ENCODE results near the gene LILRA5. TPM values are rescaled to one million over a fixed set of nuclear protein-coding genes. Genes with fewer than 3 reads are reported as not detected.

Gene LILRA5
- total and polyA plus RNA-seq, 2 donors (not counting 1 experiment from before 2014, with no cell fraction given): 1.8 TPM; not detected in 1

DNA sequence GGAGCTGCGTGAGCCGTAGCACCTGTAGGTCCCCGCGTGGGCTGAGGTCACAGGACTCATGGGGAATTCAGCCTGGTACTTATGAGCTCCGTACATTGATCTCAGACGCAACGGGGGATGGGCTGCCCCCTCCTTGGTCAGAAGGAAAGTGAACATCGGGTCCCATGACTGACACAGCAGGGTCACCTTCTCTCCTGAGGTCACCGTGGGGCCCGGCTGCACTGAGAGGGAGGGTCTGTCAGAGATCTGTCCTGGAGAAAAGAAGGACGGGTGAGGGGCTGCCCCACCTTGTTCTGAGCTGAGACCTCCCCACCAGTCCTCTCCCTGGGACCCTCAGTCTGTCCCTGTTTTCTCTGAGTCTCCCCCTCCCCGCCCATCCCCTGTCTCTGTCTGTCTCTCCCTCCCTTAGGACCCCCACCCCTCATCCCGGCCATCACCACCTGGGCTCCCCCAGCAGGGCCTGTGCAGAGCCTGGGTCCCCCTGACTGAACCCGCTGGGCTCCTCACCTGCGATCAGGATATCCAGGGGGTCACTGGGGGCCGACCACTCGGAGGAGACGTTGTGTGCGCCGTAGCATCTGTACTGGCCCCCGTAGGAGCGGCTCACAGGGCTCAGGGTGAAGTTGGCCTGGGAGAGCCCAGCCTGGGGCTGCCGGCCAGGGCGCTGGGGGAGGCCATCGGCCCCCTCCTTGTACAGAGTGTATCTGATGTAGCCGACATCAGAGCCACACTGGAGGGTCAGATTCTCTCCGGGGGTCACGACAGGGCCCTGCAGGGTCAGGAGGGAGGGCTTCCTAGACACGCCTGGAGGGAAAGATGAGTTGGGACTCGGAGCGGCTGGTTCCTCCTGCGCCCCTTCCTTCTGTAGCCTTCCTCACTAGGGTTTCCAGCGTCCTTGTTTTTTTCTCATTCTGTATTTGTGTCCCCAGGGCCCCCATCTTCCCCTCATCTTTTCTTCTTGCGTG is 24.2 kb upstream of the LILRA5 start:
- Histone ChIP-seq H2AFZ (ENCODE audit: insufficient read depth, low read depth, low read length, poor library complexity, severe bottlenecking) (no peak overlapping the region), H3K4me1 (ENCODE audit: control insufficient read depth in 2 of 2, insufficient read depth in 2 of 2, low read length in 2 of 2) (peaks cover 56 to 58% of the 10 kb centered on the region in 2 donors), H3K27me3 (replicated peaks in 1 of 4; ENCODE audit: control extremely low read depth in 1 of 4, control insufficient read depth in 3 of 4, insufficient read depth in 4 of 4, low read length in 3 of 4) (no peaks in the 10 kb centered on the region), H3K79me2 (ENCODE audit: control insufficient read depth, insufficient read depth, low read length) (no peaks in the 10 kb centered on the region), H3K27ac (ENCODE audit: low read length in 2 of 2) (peak overlapping the region in 1 of 2 donors; percentile 64), H3K9me3 (ENCODE audit: control extremely low read depth in 1 of 3, control insufficient read depth in 2 of 3, insufficient read depth in 1 of 3, low read length in 2 of 3) (no peaks in the 10 kb centered on the region), H3K36me3 (replicated peaks in 1 of 2; ENCODE audit: control extremely low read depth in 1 of 2, control insufficient read depth in 1 of 2, extremely low read depth in 1 of 2, insufficient read depth in 2 of 2, low read length in 1 of 2) (no peaks in the 10 kb centered on the region), H3K9ac (ENCODE audit: low read length) (no peak overlapping the region), H3K4me3 (ENCODE audit: control extremely low read depth in 1 of 5, extremely low read depth in 1 of 5, insufficient read depth in 1 of 5, low read depth in 2 of 5, low read length in 4 of 5) (no peak overlapping the region), H3K4me2 (replicated peaks; ENCODE audit: low read depth, low read length, poor library complexity, severe bottlenecking) (no peak overlapping the region), H4K20me1 (ENCODE audit: control insufficient read depth, insufficient read depth, low read length, poor library complexity, severe bottlenecking) (no peaks in the 10 kb centered on the region)
- peak overlapping the region; percentile 77 for H3K4me3 Mint-ChIP-seq
- no peaks in the 10 kb centered on the region for H3K27me3 Mint-ChIP-seq
- H3K27ac Mint-ChIP-seq: peak overlapping the region; percentile 87
- H3K4me1 Mint-ChIP-seq: peaks cover 77% of the 10 kb centered on the region
- TF ChIP-seq, protein P1, sequence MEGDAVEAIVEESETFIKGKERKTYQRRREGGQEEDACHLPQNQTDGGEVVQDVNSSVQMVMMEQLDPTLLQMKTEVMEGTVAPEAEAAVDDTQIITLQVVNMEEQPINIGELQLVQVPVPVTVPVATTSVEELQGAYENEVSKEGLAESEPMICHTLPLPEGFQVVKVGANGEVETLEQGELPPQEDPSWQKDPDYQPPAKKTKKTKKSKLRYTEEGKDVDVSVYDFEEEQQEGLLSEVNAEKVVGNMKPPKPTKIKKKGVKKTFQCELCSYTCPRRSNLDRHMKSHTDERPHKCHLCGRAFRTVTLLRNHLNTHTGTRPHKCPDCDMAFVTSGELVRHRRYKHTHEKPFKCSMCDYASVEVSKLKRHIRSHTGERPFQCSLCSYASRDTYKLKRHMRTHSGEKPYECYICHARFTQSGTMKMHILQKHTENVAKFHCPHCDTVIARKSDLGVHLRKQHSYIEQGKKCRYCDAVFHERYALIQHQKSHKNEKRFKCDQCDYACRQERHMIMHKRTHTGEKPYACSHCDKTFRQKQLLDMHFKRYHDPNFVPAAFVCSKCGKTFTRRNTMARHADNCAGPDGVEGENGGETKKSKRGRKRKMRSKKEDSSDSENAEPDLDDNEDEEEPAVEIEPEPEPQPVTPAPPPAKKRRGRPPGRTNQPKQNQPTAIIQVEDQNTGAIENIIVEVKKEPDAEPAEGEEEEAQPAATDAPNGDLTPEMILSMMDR (IDR thresholded peaks at IDR 0.05): no peak
- no peak for TF ChIP-seq EZH2 (IDR thresholded peaks at IDR 0.05; ENCODE audit: borderline replicate concordance, insufficient read depth, low read depth, low read length, poor library complexity, severe bottlenecking)
- 85% methylated on average over 24 of the region's 34 CpGs for WGBS (ENCODE audit: insufficient coverage)
- H3K9me3 Mint-ChIP-seq (ENCODE audit: insufficient read depth): no peaks in the 10 kb centered on the region
- ChIA-PET POLR2A (no interaction called here), CTCF (interaction anchor here (1.1 to 1.5 kb wide), 4 partner anchors 9 to 20 kb away, joined by 3 read pairs; no protein-coding TSS in a partner anchor)
- DNase-seq (no peak), ATAC-seq (ENCODE audit: low read depth) (no peak)
- intact Hi-C loops (cut with micrococcal nuclease): no loop called here
